GM21528 (cell line): Measurements from ENCODE around the gene MEG3.

Source experiments
- ATAC-seq: cut with Tn5 transposase; IDR thresholded peaks from one replicate; pipeline ENCODE4 v1.9.1; 2021; ENCODE audit warnings: mild to moderate bottlenecking, moderate library complexity; ENCODE audit not compliant: unreplicated experiment, low FRiP score

The MEG3 gene

GRCh38 chr14:100878271-100879146 lies 52.6 kb downstream of the MEG3 start:
- ATAC-seq: no peak

GRCh38 chr14:100879194-100879593 lies 53.3 kb downstream of the MEG3 start:
- no peak for ATAC-seq

GRCh38 chr14:100879782-100880181 lies 53.9 kb downstream of the MEG3 start:
- no peak for ATAC-seq

- ATAC-seq: no peak
Measured at GRCh38 chr14:100880271-100881101, 54.6 kb downstream of the MEG3 start.

GRCh38 chr14:100881211-100882025 lies 55.5 kb downstream of the MEG3 start:
- no peak for ATAC-seq

- ATAC-seq: no peak
Measured at GRCh38 chr14:100882026-100882967, 56.4 kb downstream of the MEG3 start.

DNA sequence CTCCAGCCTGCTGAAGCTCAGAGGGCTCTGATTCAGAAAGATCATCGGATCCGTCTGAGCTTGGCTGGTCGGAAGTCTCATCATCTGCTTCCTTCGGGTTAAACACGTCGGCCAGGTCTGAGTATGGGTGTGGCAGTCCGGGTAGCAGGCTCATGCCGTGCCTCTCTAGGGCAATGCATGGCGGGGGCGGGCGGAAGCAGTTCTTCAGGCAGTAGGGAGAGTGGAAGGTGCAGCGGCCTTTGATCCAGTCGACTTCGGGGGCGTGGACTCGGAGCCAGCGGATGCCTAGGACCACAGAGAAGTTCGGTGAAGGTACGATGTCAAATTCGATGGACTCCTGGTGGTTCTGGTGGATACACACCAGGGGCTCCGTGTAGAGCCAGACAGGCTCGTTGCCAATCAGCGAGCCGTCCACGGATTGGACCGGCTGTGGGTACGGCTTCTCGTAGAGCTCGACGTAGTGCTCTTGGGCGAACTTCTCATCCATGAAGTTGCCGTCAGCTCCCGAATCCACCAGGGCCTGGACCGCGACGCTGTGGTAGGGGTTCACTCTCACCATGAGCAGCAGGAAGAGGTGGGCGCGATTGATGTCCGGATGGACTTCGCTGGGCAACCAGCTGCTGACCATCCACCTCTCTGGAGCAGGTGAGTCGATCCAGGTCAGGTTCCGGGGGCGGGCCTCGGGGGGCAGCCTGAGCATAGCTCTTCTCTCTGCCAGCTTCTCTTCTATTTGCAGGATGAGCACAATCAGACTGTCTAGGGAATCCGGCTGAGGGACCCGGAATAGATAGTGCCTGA lies 57.3 kb downstream of the MEG3 start:
- no peak for ATAC-seq

DNA sequence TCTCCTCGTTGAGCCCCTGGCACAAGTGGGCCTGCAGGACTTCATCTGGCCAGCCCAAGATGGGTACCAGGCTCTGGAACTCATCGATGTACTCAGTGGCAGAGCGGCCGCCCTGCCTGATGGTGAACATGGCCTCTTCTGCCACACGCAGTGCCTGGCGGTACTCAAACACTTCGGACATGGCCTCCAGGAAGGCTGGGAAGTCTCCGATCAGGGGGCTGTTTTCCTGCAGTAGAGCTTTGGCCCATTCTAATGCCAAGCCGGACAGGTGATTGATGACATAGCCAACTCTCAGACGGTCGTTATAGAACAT lies 57.8 kb downstream of the MEG3 start:
- no peak for ATAC-seq

DNA sequence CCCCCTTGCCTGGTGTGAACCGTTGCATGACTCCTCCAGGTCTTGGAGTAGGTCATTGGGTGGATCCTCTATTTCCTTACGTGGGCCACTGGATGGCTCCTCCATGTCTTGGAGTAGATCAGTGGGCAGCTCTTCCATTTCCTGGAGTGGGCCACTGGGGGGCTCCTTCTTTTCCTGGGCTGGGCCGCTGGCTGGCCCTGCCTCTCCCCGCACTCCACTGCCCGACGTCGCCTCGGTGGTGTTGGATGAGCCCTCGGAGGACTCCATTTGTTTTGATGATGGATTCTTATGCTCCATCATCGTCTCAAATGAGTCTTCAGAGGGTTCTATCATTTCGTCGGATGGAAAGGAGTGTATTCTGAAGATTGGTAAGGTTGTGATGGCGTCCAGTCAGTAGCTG lies 58.5 kb downstream of the MEG3 start:
- no peak for ATAC-seq

- ATAC-seq: no peak
Measured at GRCh38 chr14:100885196-100885595, 59.3 kb downstream of the MEG3 start.

DNA sequence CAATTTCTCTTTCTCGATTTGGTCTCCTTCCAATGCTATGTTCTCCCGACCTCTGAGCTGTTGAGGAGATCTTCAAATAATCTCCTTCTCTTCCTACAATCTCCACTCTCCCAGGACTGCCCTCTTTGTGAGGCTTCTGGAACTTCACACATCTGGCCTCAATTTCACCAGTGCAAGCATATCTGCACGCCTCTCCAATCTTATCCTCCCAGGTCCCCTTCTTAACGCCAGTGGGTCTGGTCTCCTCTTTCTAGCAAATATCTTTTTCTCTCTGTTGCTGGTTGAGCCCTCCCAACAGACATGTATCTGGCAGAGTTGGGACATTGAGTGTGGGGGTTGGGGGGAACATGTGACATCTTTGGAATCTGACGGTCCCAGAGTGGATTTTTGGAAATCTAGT lies 59.7 kb downstream of the MEG3 start:
- no peak for ATAC-seq

- no peak for ATAC-seq
Measured at GRCh38 chr14:100887728-100888335, 61.9 kb downstream of the MEG3 start.

DNA sequence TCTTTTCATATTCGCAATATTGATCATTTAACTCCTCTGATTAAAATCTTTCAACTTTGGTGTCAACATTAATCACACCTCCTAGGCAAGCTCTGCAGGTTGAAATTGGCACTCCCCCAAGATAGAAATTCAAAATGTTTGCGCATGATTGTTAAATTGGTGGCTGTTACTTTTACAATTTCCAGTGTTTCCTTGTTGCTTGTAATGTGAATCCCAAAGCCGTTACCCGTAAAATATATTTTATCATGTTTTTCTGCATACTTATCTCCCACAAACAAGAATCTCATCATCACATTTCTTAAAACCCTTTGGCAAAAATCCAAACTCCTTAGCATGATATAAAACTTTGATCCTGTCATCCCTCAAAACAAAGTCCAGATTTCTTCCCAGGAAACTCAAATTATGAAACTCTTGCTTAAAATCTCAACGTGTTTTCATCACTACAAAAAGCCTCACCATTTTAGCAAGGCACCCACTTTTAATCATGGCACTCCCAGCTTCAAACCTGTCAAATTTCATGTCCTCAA lies 62.9 kb downstream of the MEG3 start:
- no peak for ATAC-seq

- no peak for ATAC-seq
Measured at GRCh38 chr14:100889641-100890040, 63.7 kb downstream of the MEG3 start.

DNA sequence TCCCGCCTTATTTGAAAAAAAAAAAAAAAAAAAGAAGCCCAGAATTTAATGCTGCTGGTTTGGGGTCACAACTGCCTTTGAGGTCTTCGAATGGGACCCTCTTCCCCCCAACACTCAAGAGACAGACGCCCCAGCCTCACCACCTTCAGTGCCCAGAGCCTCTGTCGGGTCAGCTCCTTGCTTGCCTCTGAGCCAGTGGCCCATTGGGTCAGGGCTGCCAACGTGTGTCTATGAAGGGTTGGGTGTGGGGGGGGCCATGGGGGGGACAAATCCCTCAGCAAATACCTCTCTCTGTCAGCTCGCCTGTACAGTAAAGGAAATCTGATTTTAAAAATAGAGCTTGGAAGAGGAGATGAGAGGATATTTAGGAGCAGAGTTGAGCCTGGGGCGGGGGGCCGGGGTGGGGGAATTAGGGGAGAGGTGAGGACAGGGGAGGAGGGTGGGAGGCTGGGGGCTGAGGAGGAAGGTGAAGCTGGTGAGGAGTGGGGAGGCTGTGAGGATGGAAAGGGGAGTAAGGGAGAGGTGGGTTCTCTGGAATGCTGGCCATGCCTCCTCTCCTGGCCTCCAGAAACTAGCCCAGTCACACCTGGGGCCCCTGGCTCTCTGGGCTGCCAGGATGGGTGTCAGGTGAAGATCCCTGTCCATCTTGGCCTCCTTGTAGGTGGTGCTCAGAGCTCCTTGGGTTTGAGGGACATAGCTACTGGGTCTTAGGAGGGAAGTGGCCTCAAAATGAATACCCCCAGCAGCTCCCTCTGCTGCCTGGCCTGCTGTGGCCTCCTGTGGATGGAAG lies 64.3 kb downstream of the MEG3 start:
- ATAC-seq: no peak

DNA sequence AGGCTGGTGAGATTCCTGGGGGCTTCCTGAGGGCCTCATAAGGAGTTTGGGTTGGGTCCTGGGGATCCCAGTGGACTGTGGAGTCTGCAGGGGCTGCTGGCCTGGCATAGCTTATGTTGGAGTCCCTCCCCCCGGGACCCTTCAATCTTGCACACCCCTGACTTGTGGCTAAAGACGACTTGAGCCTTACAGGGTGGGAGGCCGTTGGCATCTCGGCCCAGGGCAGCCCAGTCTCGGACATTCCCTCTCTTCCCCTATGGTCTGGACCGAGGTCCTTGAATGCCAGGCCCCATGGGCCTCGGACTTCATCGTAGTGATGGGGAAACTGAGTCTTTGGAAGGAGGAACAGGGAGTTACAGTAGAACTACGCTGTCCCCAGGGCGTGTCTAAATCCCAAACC lies 65.1 kb downstream of the MEG3 start:
- no peak for ATAC-seq
